Naive thymus-derived CD4-positive, alpha-beta T cell (primary cell): ENCODE measurements around the gene MED15. TPM values are rescaled to one million over a fixed set of nuclear protein-coding genes. Genes with fewer than 3 reads are reported as not detected.

Source experiments
- ATAC-seq: fragments of 150-1000 bp; cut with Tn5 transposase; 2 replicates; pipeline ENCODE4 v1.10.0; 2021; ENCODE audit warnings: mild to moderate bottlenecking, moderate library complexity
- CTCF ChIA-PET: fragments of 350-600 bp; sonication (Branson Sonifier 250); formaldehyde crosslinking; loops from one replicate; lab custom pipeline; 2021; ENCODE audit warnings: antibody characterized with exemption; lab: Charles Lee
- POLR2A ChIA-PET: fragments of 350-600 bp; sonication (Branson Sonifier 250); formaldehyde crosslinking; loops from one replicate; lab custom pipeline; 2021; ENCODE audit warnings: antibody characterized with exemption, inconsistent platforms; lab: Charles Lee
- DNase-seq, 9 donors: peaks; one replicate each; pipeline versions ENCODE4 v3.0.0 to v3.0.0-alpha.2; 2020 to 2022; ENCODE audit warnings: mixed read lengths in 1 of 9
- H3K27ac ChIP-seq: one replicate; pipeline ENCODE4 v1.7.0; 2013; ENCODE audit warnings: mild to moderate bottlenecking, low read depth, low read length, moderate library complexity
- H3K27me3 ChIP-seq, 2 donors: one replicate each; pipeline ENCODE4 v1.7.0; 2013; ENCODE audit warnings: low read length in 2 of 2, mild to moderate bottlenecking in 2 of 2, moderate library complexity in 2 of 2; ENCODE audit not compliant: control insufficient read depth in 2 of 2, insufficient read depth in 2 of 2
- H3K36me3 ChIP-seq, 3 experiments: 1 replicate in 2 of 3; 2 replicates in 1 of 3; pipeline ENCODE4 v1.7.0; 2013; ENCODE audit warnings: low read length in 3 of 3, mild to moderate bottlenecking in 3 of 3, moderate library complexity in 1 of 3; ENCODE audit not compliant: insufficient read depth in 3 of 3, control insufficient read depth in 2 of 3
- H3K4me1 ChIP-seq, 2 donors: one replicate each; pipeline ENCODE4 v1.7.0; 2013; ENCODE audit warnings: low read length in 2 of 2, mild to moderate bottlenecking in 2 of 2, moderate library complexity in 1 of 2; ENCODE audit not compliant: control insufficient read depth in 2 of 2, insufficient read depth in 2 of 2
- H3K4me3 ChIP-seq: 2 replicates; pipeline ENCODE4 v1.7.0; 2013; ENCODE audit warnings: mild to moderate bottlenecking, low read length
- H3K9me3 ChIP-seq, 3 experiments: 1 replicate in 2 of 3; 2 replicates in 1 of 3; pipeline ENCODE4 v1.7.0; 2013; ENCODE audit warnings: low read length in 3 of 3; ENCODE audit not compliant: control insufficient read depth in 2 of 3
- H3K27ac Mint-ChIP-seq, 9 donors: one replicate each; pipeline ENCODE4 v1.8.0; 2020 to 2022; ENCODE audit warnings: mixed read lengths in 9 of 9, mild to moderate bottlenecking in 8 of 9, moderate library complexity in 5 of 9, inconsistent platforms in 2 of 9
- H3K27me3 Mint-ChIP-seq, 5 donors: one replicate each; pipeline ENCODE4 v1.8.0; 2021 to 2022; ENCODE audit warnings: mixed read lengths in 5 of 5, mild to moderate bottlenecking in 1 of 5
- H3K36me3 Mint-ChIP-seq, 5 donors: one replicate each; pipeline ENCODE4 v1.8.0; 2020 to 2022; ENCODE audit warnings: mixed read lengths in 5 of 5, mild to moderate bottlenecking in 3 of 5, inconsistent platforms in 1 of 5
- H3K4me1 Mint-ChIP-seq, 7 donors: one replicate each; pipeline ENCODE4 v1.8.0; 2020 to 2022; ENCODE audit warnings: mixed read lengths in 7 of 7, mild to moderate bottlenecking in 3 of 7, inconsistent platforms in 1 of 7
- H3K4me3 Mint-ChIP-seq, 10 donors: one replicate each; pipeline ENCODE4 v1.8.0; 2020 to 2022; ENCODE audit warnings: mild to moderate bottlenecking in 10 of 10, mixed read lengths in 10 of 10, moderate library complexity in 6 of 10, inconsistent platforms in 2 of 10
- H3K9me3 Mint-ChIP-seq, 11 donors: one replicate each; pipeline ENCODE4 v1.8.0; 2020 to 2022; ENCODE audit warnings: mixed read lengths in 11 of 11, mild to moderate bottlenecking in 4 of 11, inconsistent platforms in 1 of 11, moderate library complexity in 1 of 11
- intact Hi-C, 2 donors: fragments of 100-400 bp; cut with micrococcal nuclease; formaldehyde crosslinking; loops; one replicate each; pipeline ENCODE4 v1.15.1; 2023
- polyA plus RNA-seq, 2 donors: library from polyadenylated mRNA; unstranded; fragments of 300-500 nt; fragmentation: Illumina TruSeq; gene quantifications; one replicate each; pipeline ENCODE4 v1.2.3, GENCODE V29; 2021
- total RNA-seq, 6 experiments: library from RNA in 5 of 6; stranded (reverse) in 5 of 6; gene quantifications; 1 replicate in 5 of 6; 2 replicates in 1 of 6; pipeline ENCODE4 v1.2.3 and lab custom pipeline; 2021 to 2026

MED15 gene
- total and polyA plus RNA-seq, 7 experiments from 2014 or later: 24.3 to 235 (median 192) TPM

DNA sequence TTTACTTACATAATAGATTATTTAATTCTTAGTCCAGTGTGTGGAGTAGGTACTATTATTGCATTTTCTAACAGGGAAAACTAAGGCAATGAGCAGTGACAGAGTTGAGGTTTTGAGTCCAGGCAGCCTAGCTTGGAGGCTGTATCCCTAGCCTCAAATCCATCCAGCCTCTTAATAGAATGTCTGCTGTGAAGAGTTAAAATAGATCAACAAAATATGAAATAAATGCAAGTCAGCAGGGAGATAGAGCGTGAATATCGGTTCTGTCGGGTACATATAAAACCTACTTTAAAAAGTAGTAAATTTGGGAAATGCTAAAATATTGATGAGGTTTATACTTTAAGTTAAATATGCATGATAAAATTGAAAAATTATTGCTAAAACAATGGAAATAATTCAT, 53.3 kb downstream of the MED15 start:
- CTCF ChIA-PET: interaction anchor here (16.7 kb wide), 1 partner anchor 7 kb away, joined by 229 read pairs; no protein-coding TSS in a partner anchor
- peaks cover 0 to 39% (median 18%) of the 10 kb centered on the region in 3 experiments for H3K36me3 ChIP-seq
- Mint-ChIP-seq H3K27me3 (no peaks in the 10 kb centered on the region), H3K4me3 (no peak overlapping the region), H3K36me3 (peaks cover 16 to 60% (median 44%) of the 10 kb centered on the region in 5 donors), H3K4me1 (peaks cover 56 to 87% (median 78%) of the 10 kb centered on the region in 7 donors), H3K9me3 (peaks cover 0 to 19% (median 9%) of the 10 kb centered on the region in 11 donors), H3K27ac (peak overlapping the region in 8 of 9 donors; percentile 8 to 99 (median 88))
- H3K27ac ChIP-seq: no peak overlapping the region
- POLR2A ChIA-PET: interaction anchor here (25.8 to 26.4 kb wide), 2 partner anchors 2 to 12 kb away, joined by 738 read pairs; no protein-coding TSS in a partner anchor
- H3K27me3 ChIP-seq: no peaks in the 10 kb centered on the region
- peaks cover 0 to 13% (median 0%) of the 10 kb centered on the region in 3 experiments for H3K9me3 ChIP-seq
- H3K4me1 ChIP-seq: peaks cover 53 to 59% of the 10 kb centered on the region in 2 donors
- DNase-seq: no peak
- no peak for ATAC-seq
- intact Hi-C loops: no loop called here
- no peak overlapping the region for H3K4me3 ChIP-seq

- Histone ChIP-seq H3K9me3 (peaks cover 0 to 13% (median 0%) of the 10 kb centered on the region in 3 experiments), H3K4me1 (peaks cover 53 to 59% of the 10 kb centered on the region in 2 donors), H3K27ac (no peak overlapping the region), H3K36me3 (peaks cover 0 to 39% (median 18%) of the 10 kb centered on the region in 3 experiments), H3K4me3 (no peak overlapping the region), H3K27me3 (no peaks in the 10 kb centered on the region)
- Mint-ChIP-seq H3K27ac (peak overlapping the region in 8 of 9 donors; percentile 38 to 98 (median 80)), H3K27me3 (no peaks in the 10 kb centered on the region), H3K4me1 (peaks cover 54 to 87% (median 76%) of the 10 kb centered on the region in 7 donors), H3K4me3 (no peak overlapping the region), H3K36me3 (peaks cover 16 to 59% (median 40%) of the 10 kb centered on the region in 5 donors), H3K9me3 (peaks cover 0 to 19% (median 9%) of the 10 kb centered on the region in 11 donors)
- intact Hi-C loops: no loop called here
- CTCF ChIA-PET: interaction anchor here (1.2 to 16.7 kb wide), 4 partner anchors 6 to 99 kb away, joined by 3 to 229 read pairs (median 116); no protein-coding TSS in a partner anchor
- POLR2A ChIA-PET: interaction anchor here (25.8 to 26.4 kb wide), 2 partner anchors 1 to 13 kb away, joined by 738 read pairs; no protein-coding TSS in a partner anchor
- DNase-seq (no peak), ATAC-seq (no peak)
These were observed 54.5 kb downstream of the MED15 start for GRCh38 chr22:20561882-20562281.

GRCh38 chr22:20562607-20563465, 55.4 kb downstream of the MED15 start:
- ATAC-seq (no peak), DNase-seq (no peak)
- Histone ChIP-seq H3K4me1 (peaks cover 53 to 62% of the 10 kb centered on the region in 2 donors), H3K9me3 (peaks cover 0 to 13% (median 0%) of the 10 kb centered on the region in 3 experiments), H3K4me3 (no peak overlapping the region), H3K36me3 (peaks cover 0 to 45% (median 22%) of the 10 kb centered on the region in 3 experiments), H3K27me3 (no peaks in the 10 kb centered on the region), H3K27ac (no peak overlapping the region)
- peaks cover 16 to 60% (median 35%) of the 10 kb centered on the region in 5 donors for H3K36me3 Mint-ChIP-seq
- H3K4me1 Mint-ChIP-seq: peaks cover 54 to 87% (median 77%) of the 10 kb centered on the region in 7 donors
- POLR2A ChIA-PET: interaction anchor here (26.4 kb wide), 1 partner anchor 14 kb away, joined by 738 read pairs; no protein-coding TSS in a partner anchor
- peaks cover 0 to 16% (median 9%) of the 10 kb centered on the region in 11 donors for H3K9me3 Mint-ChIP-seq
- H3K27me3 Mint-ChIP-seq: no peaks in the 10 kb centered on the region
- intact Hi-C loops: no loop called here
- H3K27ac Mint-ChIP-seq: peak overlapping the region in 7 of 9 donors; percentile 38 to 93 (median 74)
- CTCF ChIA-PET: interaction anchor here (0.6 to 12.5 kb wide), 6 partner anchors 9 to 145 kb away, joined by 3 to 229 read pairs (median 4); no protein-coding TSS in a partner anchor
- H3K4me3 Mint-ChIP-seq: peak overlapping the region in 2 of 10 donors; percentile 46 to 80

GRCh38 chr22:20563466-20563906, 56.1 kb downstream of the MED15 start:
- Histone ChIP-seq H3K4me3 (no peak overlapping the region), H3K4me1 (peaks cover 53 to 62% of the 10 kb centered on the region in 2 donors), H3K27ac (no peak overlapping the region), H3K9me3 (peaks cover 0 to 11% (median 0%) of the 10 kb centered on the region in 3 experiments), H3K36me3 (peaks cover 0 to 50% (median 23%) of the 10 kb centered on the region in 3 experiments), H3K27me3 (no peaks in the 10 kb centered on the region)
- Mint-ChIP-seq H3K27me3 (no peaks in the 10 kb centered on the region), H3K4me1 (peaks cover 54 to 87% (median 77%) of the 10 kb centered on the region in 7 donors), H3K4me3 (peak overlapping the region in 5 of 10 donors; percentile 10 to 80 (median 46)), H3K27ac (peak overlapping the region; percentile 38 to 93 (median 82)), H3K9me3 (peaks cover 0 to 11% (median 8%) of the 10 kb centered on the region in 11 donors), H3K36me3 (peaks cover 15 to 60% (median 30%) of the 10 kb centered on the region in 5 donors)
- intact Hi-C loops: no loop called here
- CTCF ChIA-PET: interaction anchor here (1.0 to 12.5 kb wide), 8 partner anchors 10 to 107 kb away, joined by 3 to 229 read pairs (median 4); no protein-coding TSS in a partner anchor
- POLR2A ChIA-PET: interaction anchor here (0.8 to 26.4 kb wide), 4 partner anchors 15 to 137 kb away, joined by 3 to 738 read pairs (median 8); no protein-coding TSS in a partner anchor
- ATAC-seq: no peak
- DNase-seq: no peak

DNA sequence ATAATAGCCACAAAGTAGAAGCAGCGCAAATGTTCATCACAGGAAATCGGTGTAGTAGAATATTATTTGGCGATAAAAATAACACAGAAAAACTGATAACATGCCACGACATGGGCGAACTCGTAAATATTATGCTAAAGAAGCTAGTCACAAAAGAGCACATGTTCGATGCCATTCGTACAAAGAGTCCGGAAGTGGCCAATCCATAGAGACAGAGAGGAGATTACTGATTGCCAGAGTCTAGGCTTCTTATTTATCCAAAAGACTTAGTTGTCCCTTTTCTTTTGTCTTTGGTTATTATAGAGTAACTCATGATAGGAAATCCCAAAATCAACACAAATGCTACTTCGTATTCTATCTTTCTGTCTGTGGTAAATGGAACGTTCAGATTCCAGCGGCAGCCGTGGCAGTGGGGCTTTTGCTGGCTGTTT, 56.5 kb downstream of the MED15 start:
- CTCF ChIA-PET: interaction anchor here (0.7 to 12.5 kb wide), 13 partner anchors 9 to 107 kb away, joined by 3 to 229 read pairs (median 4); no protein-coding TSS in a partner anchor
- peak overlapping the region; percentile 7 to 80 (median 50) for H3K4me3 Mint-ChIP-seq
- intact Hi-C loops: loop anchor here (1.0 kb wide), 2 partner anchors 42 to 133 kb away; no protein-coding TSS in a partner anchor

More for the DNA sequence above, 56.5 kb downstream of the MED15 start:
- DNase-seq (no peak), ATAC-seq (no peak)
- H3K27me3 ChIP-seq: no peaks in the 10 kb centered on the region
- no peak overlapping the region for H3K27ac ChIP-seq
- H3K9me3 Mint-ChIP-seq: peaks cover 0 to 6% (median 5%) of the 10 kb centered on the region in 11 donors
- POLR2A ChIA-PET: interaction anchor here (0.6 to 26.4 kb wide), 9 partner anchors 15 to 265 kb away, joined by 3 to 738 read pairs (median 3); partner anchors contain the start of gene MED15
- peaks cover 56 to 65% of the 10 kb centered on the region in 2 donors for H3K4me1 ChIP-seq
- H3K4me3 ChIP-seq: no peak overlapping the region
- H3K36me3 Mint-ChIP-seq: peaks cover 10 to 60% (median 25%) of the 10 kb centered on the region in 5 donors
- H3K27me3 Mint-ChIP-seq: no peaks in the 10 kb centered on the region
- peaks cover 55 to 87% (median 77%) of the 10 kb centered on the region in 7 donors for H3K4me1 Mint-ChIP-seq
- H3K27ac Mint-ChIP-seq: peak overlapping the region; percentile 22 to 93 (median 82)
- peaks cover 0 to 48% (median 21%) of the 10 kb centered on the region in 3 experiments for H3K36me3 ChIP-seq
- peaks cover 0 to 6% (median 0%) of the 10 kb centered on the region in 3 experiments for H3K9me3 ChIP-seq
